ENCODE data around the gene KLHL18. TPM values are rescaled to one million over a fixed set of nuclear protein-coding genes. Genes with fewer than 3 reads are reported as not detected.

Gene KLHL18
- total RNA-seq, 3 donors from 2014 or later = 48.8 to 55.0 (median 52.4) TPM

Other genes with a start within 250 kb of the KLHL18 start
- gene SETD2, start 118.8 kb upstream of the KLHL18 start, total RNA-seq = 10 to 100 TPM; 28.6 to 31.9 (median 30.1) TPM
- gene KIF9, start 145 bp upstream of the KLHL18 start, total RNA-seq = 1 to 10 TPM; 3.2 to 4.8 (median 4.1) TPM
- 10 to 100 TPM; 34.9 to 44.8 (median 42.2) TPM for gene PTPN23, start 98.1 kb downstream of the KLHL18 start, total RNA-seq
- gene SCAP, start 193.0 kb downstream of the KLHL18 start, total RNA-seq = 10 to 100 TPM; 71.8 to 91.5 (median 90.1) TPM
- 10 to 100 TPM; 34.7 to 40.5 (median 39.2) TPM for gene ELP6, start 230.8 kb downstream of the KLHL18 start, total RNA-seq

All from activated T-cell treated with anti-CD3 and anti-CD28 coated beads, Interleukin-2, amount 50 U/mL, for 4 hours (primary cell).